ENCODE measurements around the gene PSRC1.

The PSRC1 gene

DNA sequence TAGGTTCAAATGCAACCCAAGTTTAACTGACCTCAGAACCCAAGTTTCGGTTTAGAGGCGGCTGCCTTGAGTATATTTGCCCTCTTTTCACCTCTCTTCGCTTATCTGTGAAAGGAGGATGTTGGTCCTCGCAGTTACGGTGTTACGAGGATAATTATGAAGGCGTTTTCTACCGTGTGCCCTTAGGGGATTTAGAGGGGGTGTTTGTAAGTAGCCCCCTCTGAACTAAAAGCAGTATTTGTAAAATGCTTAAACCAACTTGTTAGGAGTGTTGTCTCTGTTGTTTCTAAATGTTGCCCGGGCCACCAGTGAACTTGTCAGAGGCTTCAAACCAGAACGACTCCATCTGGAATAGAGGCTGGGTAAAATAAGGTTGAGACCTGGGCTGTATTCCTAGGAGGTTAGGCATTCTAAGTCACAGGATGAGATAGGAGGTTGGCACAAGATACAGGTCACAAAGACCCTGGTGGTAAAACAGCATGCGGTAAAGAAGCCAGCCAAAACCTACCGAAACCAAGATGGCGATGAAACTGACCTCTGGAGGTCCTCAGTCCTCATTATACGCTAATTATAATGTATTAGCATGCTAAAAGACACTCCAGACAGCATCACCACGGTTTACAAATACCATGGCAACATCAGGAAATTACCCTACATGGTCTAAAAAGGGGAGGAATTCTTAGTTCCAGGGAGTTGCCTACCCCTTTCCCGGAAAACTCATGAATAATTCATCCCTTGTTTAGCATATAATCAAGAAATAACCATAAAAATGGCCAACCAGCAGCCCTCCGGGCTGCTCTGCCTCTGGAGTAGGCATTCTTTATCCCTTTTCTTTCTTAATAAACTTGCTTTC, 1.0 kb upstream of the PSRC1 start:
- no peaks in the 10 kb centered on the region for H3K27me3 Mint-ChIP-seq
- H3K4me1 Mint-ChIP-seq (ENCODE audit: low read depth): peaks cover 39% of the 10 kb centered on the region
- H3K27ac Mint-ChIP-seq: peak overlapping the region; percentile 82
- peak overlapping the region; percentile 97 for H3K4me3 Mint-ChIP-seq
- peaks cover 8% of the 10 kb centered on the region for H3K36me3 Mint-ChIP-seq (ENCODE audit: low read depth)
- no peaks in the 10 kb centered on the region for H3K9me3 Mint-ChIP-seq
- intact Hi-C loops (cut with micrococcal nuclease): no loop called here

DNA sequence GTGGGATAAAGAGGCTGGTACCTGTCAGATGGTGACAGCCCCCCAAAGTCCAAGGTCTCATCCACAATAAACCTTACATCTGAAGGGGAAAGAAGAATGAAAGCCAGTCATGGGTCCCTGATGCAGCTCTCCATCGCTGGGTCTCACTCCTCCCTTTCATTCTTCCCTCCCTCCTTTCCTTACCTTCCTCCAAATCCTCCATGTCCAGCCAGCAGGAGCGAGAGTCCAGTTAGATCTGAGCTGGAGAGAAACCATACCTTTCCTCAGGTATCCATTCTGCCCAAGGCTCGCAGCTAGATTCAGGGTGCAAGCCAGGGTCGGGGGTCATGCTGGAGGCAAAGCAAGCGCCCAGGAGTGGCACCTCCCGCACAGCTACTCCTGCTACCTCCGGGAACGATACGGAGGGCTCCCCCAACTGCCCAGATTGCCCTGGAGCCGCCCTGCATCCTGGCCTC, 421 bp downstream of the PSRC1 start:
- peak overlapping the region; percentile 97 for H3K4me3 Mint-ChIP-seq
- no peaks in the 10 kb centered on the region for H3K9me3 Mint-ChIP-seq
- H3K4me1 Mint-ChIP-seq (ENCODE audit: low read depth): peaks cover 42% of the 10 kb centered on the region
- intact Hi-C loops (cut with micrococcal nuclease): no loop called here
- peak overlapping the region; percentile 82 for H3K27ac Mint-ChIP-seq
- H3K27me3 Mint-ChIP-seq: no peaks in the 10 kb centered on the region
- H3K36me3 Mint-ChIP-seq (ENCODE audit: low read depth): peaks cover 8% of the 10 kb centered on the region

DNA sequence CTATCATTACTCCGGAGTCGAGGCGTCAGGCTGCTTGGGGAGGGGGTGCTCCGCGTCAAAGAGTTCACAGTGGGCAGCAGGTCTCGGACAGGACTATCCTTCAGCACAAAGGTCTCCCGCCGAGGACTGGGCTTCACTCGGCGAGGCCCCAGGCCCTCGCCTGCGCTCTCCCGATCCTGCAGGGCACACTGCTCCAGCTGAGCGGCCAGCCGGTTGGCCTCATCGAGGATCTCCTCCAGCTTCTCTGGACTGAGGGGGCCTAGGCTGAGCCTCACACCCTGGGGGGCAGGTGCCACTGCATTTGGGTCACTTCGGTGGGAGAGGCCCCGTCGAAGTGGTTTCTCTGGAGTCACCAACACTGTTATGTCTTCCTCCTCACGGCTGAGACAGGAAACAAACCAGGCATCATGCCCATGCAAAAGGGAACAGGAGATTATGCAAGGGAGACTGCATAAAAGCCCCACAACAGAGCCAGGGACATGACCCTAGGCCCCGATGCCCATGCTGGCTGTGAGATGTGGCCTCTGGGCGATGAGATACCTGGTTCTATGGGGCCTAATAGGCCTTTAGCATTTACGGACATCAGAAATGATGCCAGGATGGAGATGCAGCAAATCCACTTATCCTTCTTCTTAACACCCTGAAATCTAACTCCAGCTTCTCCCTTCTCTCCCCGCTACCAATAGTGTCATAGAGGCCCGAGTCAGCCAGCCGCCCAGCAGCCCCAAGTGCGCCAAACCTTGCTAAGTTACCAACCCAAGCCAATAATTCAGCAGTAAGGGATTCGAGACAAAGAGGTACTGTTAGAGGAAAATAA, 1.1 kb downstream of the PSRC1 start:
- Mint-ChIP-seq H3K9me3 (no peaks in the 10 kb centered on the region), H3K4me1 (ENCODE audit: low read depth) (peaks cover 48% of the 10 kb centered on the region), H3K36me3 (ENCODE audit: low read depth) (peaks cover 8% of the 10 kb centered on the region), H3K27ac (peak overlapping the region; percentile 82), H3K4me3 (peak overlapping the region; percentile 32), H3K27me3 (no peaks in the 10 kb centered on the region)
- intact Hi-C loops (cut with micrococcal nuclease): no loop called here

DNA sequence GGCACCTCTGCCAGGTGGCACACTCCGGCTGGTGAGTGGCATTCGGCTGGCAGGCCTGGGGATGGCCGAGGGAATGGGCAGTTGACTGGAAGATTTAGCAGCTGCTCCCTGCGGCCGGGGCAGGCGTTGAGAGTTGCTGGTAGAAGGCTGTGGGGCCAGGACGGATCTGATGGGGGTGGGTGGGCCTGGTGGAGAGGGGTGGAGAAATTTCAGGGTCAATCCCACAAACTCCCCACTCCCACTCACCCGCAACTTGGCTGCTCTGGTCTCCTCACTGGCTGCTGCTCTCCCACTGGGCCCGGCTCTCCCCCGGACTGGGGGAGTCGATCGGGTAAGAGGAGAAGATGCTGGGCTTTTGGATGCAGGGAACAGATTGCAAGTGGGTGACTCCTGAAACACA, 2.1 kb downstream of the PSRC1 start:
- Mint-ChIP-seq H3K4me1 (ENCODE audit: low read depth) (peaks cover 52% of the 10 kb centered on the region), H3K27me3 (no peaks in the 10 kb centered on the region), H3K27ac (peak overlapping the region; percentile 30), H3K4me3 (no peak overlapping the region), H3K9me3 (no peaks in the 10 kb centered on the region), H3K36me3 (ENCODE audit: low read depth) (peaks cover 8% of the 10 kb centered on the region)
- intact Hi-C loops (cut with micrococcal nuclease): no loop called here

DNA sequence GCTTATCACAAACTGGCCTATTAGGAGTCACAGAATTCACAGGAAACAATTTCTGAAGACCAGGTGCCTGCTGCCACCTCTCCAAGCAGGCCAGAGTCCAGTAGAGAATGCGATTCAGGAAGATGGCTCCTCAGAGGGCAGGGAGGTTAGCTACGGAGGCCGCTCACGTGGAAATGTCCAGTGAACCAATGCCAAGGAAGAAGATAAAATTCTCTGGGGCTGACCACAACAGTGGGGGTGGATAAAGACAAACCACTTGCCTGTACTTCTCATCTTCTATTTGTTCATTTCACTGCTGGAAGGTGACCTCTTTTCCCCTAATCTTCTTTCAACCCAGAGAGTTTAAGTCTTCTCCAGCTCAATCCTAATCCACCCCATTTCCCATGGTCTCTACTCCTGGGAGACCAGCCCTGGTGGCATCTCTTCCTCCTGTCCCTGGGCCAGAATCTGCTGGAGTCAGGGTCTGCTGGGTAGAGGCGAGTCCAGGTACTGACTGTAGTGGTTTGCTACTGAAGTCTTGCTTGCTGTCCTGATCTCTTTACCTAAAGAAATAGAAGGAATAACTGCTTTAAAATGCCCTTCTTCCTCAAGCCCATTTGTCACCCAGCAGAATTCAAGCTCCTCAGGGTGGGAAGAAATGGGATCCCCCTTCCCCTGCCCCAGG, 3.2 kb downstream of the PSRC1 start:
- H3K4me1 Mint-ChIP-seq (ENCODE audit: low read depth): peaks cover 63% of the 10 kb centered on the region
- no peaks in the 10 kb centered on the region for H3K27me3 Mint-ChIP-seq
- H3K9me3 Mint-ChIP-seq: no peaks in the 10 kb centered on the region
- intact Hi-C loops (cut with micrococcal nuclease): no loop called here
- no peak overlapping the region for H3K4me3 Mint-ChIP-seq
- H3K27ac Mint-ChIP-seq: peak overlapping the region; percentile 15
- peaks cover 8% of the 10 kb centered on the region for H3K36me3 Mint-ChIP-seq (ENCODE audit: low read depth)

GRCh38 chr1:109277434-109278204, 5.3 kb downstream of the PSRC1 start:
- peaks cover under 1% of the 10 kb centered on the region for H3K36me3 Mint-ChIP-seq (ENCODE audit: low read depth)
- intact Hi-C loops (cut with micrococcal nuclease): loop anchor here (1.0 kb wide), 1 partner anchor 122 kb away; no protein-coding TSS in a partner anchor
- H3K9me3 Mint-ChIP-seq: no peaks in the 10 kb centered on the region
- peaks cover 69% of the 10 kb centered on the region for H3K4me1 Mint-ChIP-seq (ENCODE audit: low read depth)
- H3K4me3 Mint-ChIP-seq: no peak overlapping the region
- H3K27me3 Mint-ChIP-seq: peaks cover 4% of the 10 kb centered on the region
- H3K27ac Mint-ChIP-seq: no peak overlapping the region

GRCh38 chr1:109275706-109276345, 7.1 kb downstream of the PSRC1 start:
- H3K4me1 Mint-ChIP-seq (ENCODE audit: low read depth): peaks cover 51% of the 10 kb centered on the region
- intact Hi-C loops (cut with micrococcal nuclease): no loop called here
- H3K36me3 Mint-ChIP-seq (ENCODE audit: low read depth): no peaks in the 10 kb centered on the region
- H3K9me3 Mint-ChIP-seq: no peaks in the 10 kb centered on the region
- peak overlapping the region; percentile 65 for H3K27ac Mint-ChIP-seq
- H3K27me3 Mint-ChIP-seq: peaks cover 4% of the 10 kb centered on the region
- H3K4me3 Mint-ChIP-seq: no peak overlapping the region

DNA sequence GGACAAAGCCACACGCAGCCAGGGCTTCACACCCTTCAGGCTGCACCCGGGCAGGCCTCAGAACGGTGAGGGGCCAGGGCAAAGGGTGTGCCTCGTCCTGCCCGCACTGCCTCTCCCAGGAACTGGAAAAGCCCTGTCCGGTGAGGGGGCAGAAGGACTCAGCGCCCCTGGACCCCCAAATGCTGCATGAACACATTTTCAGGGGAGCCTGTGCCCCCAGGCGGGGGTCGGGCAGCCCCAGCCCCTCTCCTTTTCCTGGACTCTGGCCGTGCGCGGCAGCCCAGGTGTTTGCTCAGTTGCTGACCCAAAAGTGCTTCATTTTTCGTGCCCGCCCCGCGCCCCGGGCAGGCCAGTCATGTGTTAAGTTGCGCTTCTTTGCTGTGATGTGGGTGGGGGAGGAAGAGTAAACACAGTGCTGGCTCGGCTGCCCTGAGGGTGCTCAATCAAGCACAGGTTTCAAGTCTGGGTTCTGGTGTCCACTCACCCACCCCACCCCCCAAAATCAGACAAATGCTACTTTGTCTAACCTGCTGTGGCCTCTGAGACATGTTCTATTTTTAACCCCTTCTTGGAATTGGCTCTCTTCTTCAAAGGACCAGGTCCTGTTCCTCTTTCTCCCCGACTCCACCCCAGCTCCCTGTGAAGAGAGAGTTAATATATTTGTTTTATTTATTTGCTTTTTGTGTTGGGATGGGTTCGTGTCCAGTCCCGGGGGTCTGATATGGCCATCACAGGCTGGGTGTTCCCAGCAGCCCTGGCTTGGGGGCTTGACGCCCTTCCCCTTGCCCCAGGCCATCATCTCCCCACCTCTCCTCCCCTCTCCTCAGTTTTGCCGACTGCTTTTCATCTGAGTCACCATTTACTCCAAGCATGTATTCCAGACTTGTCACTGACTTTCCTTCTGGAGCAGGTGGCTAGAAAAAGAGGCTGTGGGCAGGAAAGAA, 8.1 kb downstream of the PSRC1 start:
- Mint-ChIP-seq H3K9me3 (no peaks in the 10 kb centered on the region), H3K27me3 (peaks cover 4% of the 10 kb centered on the region), H3K4me1 (ENCODE audit: low read depth) (peaks cover 40% of the 10 kb centered on the region), H3K36me3 (ENCODE audit: low read depth) (no peaks in the 10 kb centered on the region), H3K27ac (peak overlapping the region; percentile 65), H3K4me3 (no peak overlapping the region)
- intact Hi-C loops (cut with micrococcal nuclease): no loop called here

DNA sequence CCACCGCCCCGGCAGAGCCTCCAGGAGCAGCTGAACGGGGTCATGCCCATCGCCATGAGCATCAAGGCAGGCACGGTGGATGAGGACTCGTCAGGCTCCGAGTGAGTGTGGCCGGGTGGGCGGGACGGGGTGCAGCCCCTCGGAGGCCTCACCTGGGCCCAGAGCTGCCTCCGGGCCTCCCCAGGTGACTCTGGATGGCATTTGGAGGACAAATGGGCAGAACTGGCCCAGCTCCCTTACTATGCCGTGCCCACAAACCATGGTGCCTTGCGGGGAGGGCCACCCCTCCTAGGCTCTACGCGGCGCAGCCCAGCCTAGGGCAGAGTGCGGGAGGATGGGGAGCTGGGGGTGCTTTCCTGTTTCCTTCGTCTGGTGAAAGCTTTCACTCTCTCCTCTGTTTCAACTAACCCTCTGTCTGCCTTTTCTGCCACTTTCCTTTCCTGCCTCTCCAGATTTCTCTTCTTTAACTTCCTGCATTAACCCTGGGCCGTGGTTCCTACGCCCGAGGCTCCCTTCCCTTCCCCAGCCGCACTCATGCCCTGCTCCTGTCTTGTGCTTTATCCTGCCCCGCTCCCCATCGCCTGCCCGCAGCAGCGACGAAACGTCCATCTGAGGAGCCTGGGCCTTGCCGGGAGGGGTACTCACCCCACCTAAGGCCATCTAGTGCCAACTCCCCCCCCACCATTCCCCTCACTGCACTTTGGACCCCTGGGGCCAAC, 9.2 kb downstream of the PSRC1 start:
- no peaks in the 10 kb centered on the region for H3K36me3 Mint-ChIP-seq (ENCODE audit: low read depth)
- no peaks in the 10 kb centered on the region for H3K9me3 Mint-ChIP-seq

DNA sequence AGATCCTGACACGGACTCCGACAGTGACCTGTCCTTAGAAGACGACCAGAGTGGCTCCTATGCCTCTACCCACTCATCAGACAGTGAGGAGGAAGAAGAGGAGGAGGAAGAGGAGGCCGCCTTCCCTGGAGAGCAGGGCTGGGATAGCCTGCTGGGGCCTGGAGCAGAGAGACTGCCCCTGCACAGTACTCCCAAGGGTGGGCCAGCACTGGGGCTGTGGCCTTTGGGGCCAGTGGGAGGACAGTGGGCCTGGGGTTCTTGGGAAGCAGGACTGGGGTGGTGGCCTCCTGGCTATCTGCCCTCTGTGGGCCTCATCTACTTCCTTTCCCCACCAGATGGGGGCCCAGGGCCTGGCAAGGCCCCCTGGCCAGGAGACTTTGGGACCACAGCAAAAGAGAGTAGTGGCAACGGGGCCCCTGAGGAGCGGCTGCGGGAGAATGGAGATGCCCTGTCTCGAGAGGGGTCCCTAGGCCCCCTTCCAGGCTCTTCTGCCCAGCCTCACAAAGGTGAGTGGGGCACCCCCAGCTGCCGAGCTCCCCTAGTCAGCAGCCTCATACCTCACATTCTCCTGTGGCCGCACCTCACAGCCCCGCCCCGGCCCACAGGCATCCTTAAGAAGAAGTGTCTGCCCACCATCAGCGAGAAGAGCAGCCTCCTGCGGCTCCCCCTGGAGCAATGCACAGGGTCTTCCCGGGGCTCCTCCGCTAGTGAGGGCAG, 10.0 kb downstream of the PSRC1 start:
- intact Hi-C loops (cut with micrococcal nuclease): no loop called here
- Mint-ChIP-seq H3K36me3 (ENCODE audit: low read depth) (no peaks in the 10 kb centered on the region), H3K4me3 (no peak overlapping the region), H3K4me1 (ENCODE audit: low read depth) (peaks cover 35% of the 10 kb centered on the region), H3K27ac (peak overlapping the region; percentile 28), H3K9me3 (no peaks in the 10 kb centered on the region), H3K27me3 (peaks cover 4% of the 10 kb centered on the region)

More for the DNA sequence above, 9.2 kb downstream of the PSRC1 start:
- Mint-ChIP-seq H3K4me3 (no peak overlapping the region), H3K4me1 (ENCODE audit: low read depth) (peaks cover 35% of the 10 kb centered on the region), H3K27ac (peak overlapping the region; percentile 26), H3K27me3 (peaks cover 4% of the 10 kb centered on the region)
- intact Hi-C loops (cut with micrococcal nuclease): no loop called here

GRCh38 chr1:109272021-109272799, 10.7 kb downstream of the PSRC1 start:
- H3K27ac Mint-ChIP-seq: peak overlapping the region; percentile 28
- no peak overlapping the region for H3K4me3 Mint-ChIP-seq

More at GRCh38 chr1:109272021-109272799, 10.7 kb downstream of the PSRC1 start:
- intact Hi-C loops (cut with micrococcal nuclease): no loop called here
- H3K36me3 Mint-ChIP-seq (ENCODE audit: low read depth): no peaks in the 10 kb centered on the region
- H3K9me3 Mint-ChIP-seq: no peaks in the 10 kb centered on the region
- H3K4me1 Mint-ChIP-seq (ENCODE audit: low read depth): peaks cover 30% of the 10 kb centered on the region
- H3K27me3 Mint-ChIP-seq: peaks cover 4% of the 10 kb centered on the region

Data from dendritic cell treated with granulocyte-macrophage colony-stimulating factor and Interleukin-4, amounts not matched to agents 40 ng/mL and 50 ng/mL, for 4 days (primary cell).